GM19372 (cell line): ENCODE measurements around the gene DGKQ.
"Not testable (repeated sequence)": the region's sequence is repeated elsewhere in the genome, so short reads cannot be mapped to it uniquely, and the experiment has no call there.

Experiments used
- ATAC-seq: cut with Tn5 transposase; IDR thresholded peaks from one replicate; pipeline ENCODE4 v1.9.1; 2021; ENCODE audit warnings: mild to moderate bottlenecking, low read depth, moderate library complexity; ENCODE audit not compliant: unreplicated experiment

The DGKQ gene

GRCh38 chr4:982814-983213 lies 9.4 kb upstream of the DGKQ start:
- no peak for ATAC-seq

- ATAC-seq: no peak
These were observed 8.9 kb upstream of the DGKQ start for GRCh38 chr4:982291-982690.

- ATAC-seq: no peak
These were observed 5.8 kb upstream of the DGKQ start for GRCh38 chr4:978957-979701.

- not testable (repeated sequence) for ATAC-seq
These were observed 2.6 kb upstream of the DGKQ start for GRCh38 chr4:976016-976415.

GRCh38 chr4:974668-975067 lies 1.3 kb upstream of the DGKQ start:
- no peak for ATAC-seq

- peak; percentile 44 for ATAC-seq
These were observed 531 bp downstream of the DGKQ start for GRCh38 chr4:972651-973424.

GRCh38 chr4:971666-972500 lies 1.5 kb downstream of the DGKQ start:
- no peak for ATAC-seq

- ATAC-seq: no peak
These were observed 2.4 kb downstream of the DGKQ start for GRCh38 chr4:970854-971520.

- ATAC-seq: no peak
These were observed 3.2 kb downstream of the DGKQ start for GRCh38 chr4:970046-970745.

GRCh38 chr4:968621-969394 lies 4.6 kb downstream of the DGKQ start:
- no peak for ATAC-seq

- no peak for ATAC-seq
These were observed 5.1 kb downstream of the DGKQ start for GRCh38 chr4:968221-968620.

GRCh38 chr4:967113-968104 lies 6.0 kb downstream of the DGKQ start:
- no peak for ATAC-seq

GRCh38 chr4:966266-967112 lies 6.9 kb downstream of the DGKQ start:
- no peak for ATAC-seq

GRCh38 chr4:965766-966134 lies 7.6 kb downstream of the DGKQ start:
- ATAC-seq: no peak

GRCh38 chr4:965048-965765 lies 8.2 kb downstream of the DGKQ start:
- no peak for ATAC-seq

- ATAC-seq: no peak
These were observed 8.9 kb downstream of the DGKQ start for GRCh38 chr4:964346-965025.
